Psoas muscle (tissue), 8 donors: Measurements from ENCODE around the gene RIN3. TPM values are rescaled to one million over a fixed set of nuclear protein-coding genes. Genes with fewer than 3 reads are reported as not detected.

Source experiments
- ATAC-seq, 4 donors: fragments of 200-7000 bp; cut with Tn5 transposase; one replicate each; pipeline ENCODE4 v1.9.1; 2020; ENCODE audit warnings: moderate library complexity in 3 of 4, mild to moderate bottlenecking in 2 of 4
- DNase-seq, 2 donors: peaks; one replicate each; pipeline ENCODE4 v3.0.0-alpha.2; 2020
- H3K27ac ChIP-seq: fragments of 200-600 bp; one replicate; pipeline ENCODE4 v1.8.0; 2022
- H3K27me3 ChIP-seq, 3 donors: fragments of 200-600 bp in 1 of 3; one replicate each; pipeline versions ENCODE4 v1.6.1 to v1.8.0; 2013 to 2022; ENCODE audit warnings: low read length in 2 of 3, mild to moderate bottlenecking in 2 of 3, moderate library complexity in 1 of 3; ENCODE audit not compliant: insufficient read depth in 3 of 3
- H3K36me3 ChIP-seq, 2 donors: fragments of 200-600 bp in 1 of 2; one replicate each; pipeline versions ENCODE4 v1.6.1 to v1.8.0; 2013 to 2022; ENCODE audit warnings: low read depth in 1 of 2, mild to moderate bottlenecking in 1 of 2, moderate library complexity in 1 of 2; ENCODE audit not compliant: insufficient read depth in 1 of 2
- H3K4me1 ChIP-seq: fragments of 200-600 bp; one replicate; pipeline ENCODE4 v1.8.0; 2022
- H3K4me3 ChIP-seq: fragments of 200-600 bp; one replicate; pipeline ENCODE4 v1.8.0; 2022; ENCODE audit warnings: mild to moderate bottlenecking
- H3K9me3 ChIP-seq: fragments of 200-600 bp; one replicate; pipeline ENCODE4 v1.8.0; 2022
- WGBS, 3 donors: extraction: QIAGEN DNeasy Blood & Tissue Kit; methylation state at CpG; one replicate each; pipeline versions ENCODE4 v1.1.6 to v1.1.7; 2013; 5-methylcytosine and 5-hydroxymethylcytosine counted together
- intact Hi-C, 2 donors: fragments of 100-400 bp; cut with DNase I; formaldehyde crosslinking; loops; one replicate each; pipeline versions ENCODE4 v1.11.0 to v1.14.2; 2022
- polyA plus RNA-seq, 3 donors: library from polyadenylated mRNA; stranded (reverse); fragments of 200-250 nt; gene quantifications; one replicate each; pipeline ENCODE4 v1.2.3, GENCODE V29; 2013
- total RNA-seq, 4 donors: library from RNA; stranded (reverse); fragmentation: NEBNext Ultra II Directional in 2 of 4; extraction: Animal tissue kit (Norgen Biotek cat#: 25700) in 2 of 4; gene quantifications; one replicate each; pipeline versions ENCODE4 v1.2.1 to v1.2.4, GENCODE V29; 2021 to 2023
- TF ChIP-seq, protein P1 (sequence below): fragments of 200-600 bp; IDR thresholded peaks from one replicate; pipeline ENCODE4 v1.8.0; 2022; ENCODE audit warnings: antibody characterized with exemption
- donor health status: healthy with polysubstance abuse.
- donor health status: DM: no; HTN: no; CAD: no; lungs with moderate emphysema.
- donor health status: Bipolar disorder and iron deficiency.
- donor health status: healthy.
- donor health status: DM: yes; HTN: yes; CAD: no.
- donor health status: DM: no; HTN: no; CAD: no.
- donor health status: DM: no; HTN: no; CAD: no.
- donor health status: DM: yes; HTN: yes; CAD: no.

The RIN3 gene
- total and polyA plus RNA-seq, 7 donors = 1.2 to 8.7 (median 3.8) TPM

DNA sequence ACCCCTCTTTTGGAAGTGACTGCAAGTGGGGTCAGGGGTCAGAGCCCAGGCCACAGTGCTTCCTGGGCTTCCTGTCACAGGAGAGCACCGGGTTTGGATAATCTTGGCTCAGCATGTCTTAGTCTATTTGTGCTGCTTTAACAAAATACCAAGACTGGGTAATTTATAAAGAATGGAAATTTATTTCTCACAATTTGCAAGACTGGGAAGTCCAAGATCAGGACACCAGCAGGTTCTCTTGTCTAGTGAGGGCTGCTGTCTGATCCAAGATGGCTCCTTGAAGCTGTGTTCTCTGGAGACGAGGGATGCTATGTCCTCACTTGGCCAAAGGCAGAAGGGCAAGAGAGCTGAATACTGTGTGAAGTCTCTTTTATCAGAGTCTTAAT is 74.1 kb downstream of the RIN3 start:
- ATAC-seq (no peak), DNase-seq (no peak)
- Histone ChIP-seq H3K27ac (no peak overlapping the region), H3K4me1 (no peaks in the 10 kb centered on the region), H3K27me3 (no peaks in the 10 kb centered on the region), H3K9me3 (peaks cover 11% of the 10 kb centered on the region), H3K36me3 (no peaks in the 10 kb centered on the region), H3K4me3 (no peak overlapping the region)
- intact Hi-C loops = no loop called here
- WGBS, 3 donors = 85 to 93% (median 88%) methylated on average over 2 of the region's 2 CpGs
- TF ChIP-seq, protein P1, sequence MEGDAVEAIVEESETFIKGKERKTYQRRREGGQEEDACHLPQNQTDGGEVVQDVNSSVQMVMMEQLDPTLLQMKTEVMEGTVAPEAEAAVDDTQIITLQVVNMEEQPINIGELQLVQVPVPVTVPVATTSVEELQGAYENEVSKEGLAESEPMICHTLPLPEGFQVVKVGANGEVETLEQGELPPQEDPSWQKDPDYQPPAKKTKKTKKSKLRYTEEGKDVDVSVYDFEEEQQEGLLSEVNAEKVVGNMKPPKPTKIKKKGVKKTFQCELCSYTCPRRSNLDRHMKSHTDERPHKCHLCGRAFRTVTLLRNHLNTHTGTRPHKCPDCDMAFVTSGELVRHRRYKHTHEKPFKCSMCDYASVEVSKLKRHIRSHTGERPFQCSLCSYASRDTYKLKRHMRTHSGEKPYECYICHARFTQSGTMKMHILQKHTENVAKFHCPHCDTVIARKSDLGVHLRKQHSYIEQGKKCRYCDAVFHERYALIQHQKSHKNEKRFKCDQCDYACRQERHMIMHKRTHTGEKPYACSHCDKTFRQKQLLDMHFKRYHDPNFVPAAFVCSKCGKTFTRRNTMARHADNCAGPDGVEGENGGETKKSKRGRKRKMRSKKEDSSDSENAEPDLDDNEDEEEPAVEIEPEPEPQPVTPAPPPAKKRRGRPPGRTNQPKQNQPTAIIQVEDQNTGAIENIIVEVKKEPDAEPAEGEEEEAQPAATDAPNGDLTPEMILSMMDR = no peak

DNA sequence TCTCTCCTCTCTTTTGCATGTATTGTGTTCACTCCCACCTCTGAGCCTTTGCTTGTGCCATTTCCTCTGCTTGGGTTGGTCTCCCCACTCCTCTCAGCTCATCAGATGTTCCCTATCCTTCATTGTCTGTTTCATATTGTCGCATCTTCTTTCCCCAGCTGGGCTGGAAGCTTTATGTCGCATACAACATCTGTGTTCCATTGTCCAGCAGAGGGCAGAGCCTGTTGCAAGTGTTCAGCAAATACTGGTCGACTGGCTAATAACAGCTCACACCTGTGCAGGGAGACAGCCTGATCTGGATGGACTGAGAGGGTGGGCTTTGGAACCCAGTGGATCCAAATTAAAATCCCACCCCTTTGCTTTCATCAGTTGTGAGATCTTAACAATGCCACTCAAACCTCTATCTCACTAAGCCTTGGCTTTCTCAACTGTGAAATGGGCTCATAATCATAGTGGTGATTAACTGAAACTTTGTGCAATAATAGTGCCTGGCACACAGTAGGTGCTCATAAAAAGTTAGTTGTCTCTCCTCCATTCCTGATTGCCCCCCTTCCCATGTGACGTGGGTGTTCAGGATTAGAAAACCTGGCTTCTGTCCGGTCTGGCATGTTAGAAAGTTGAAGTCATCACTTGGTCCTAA is 75.8 kb downstream of the RIN3 start:
- intact Hi-C loops = no loop called here
- Histone ChIP-seq H3K27ac (no peak overlapping the region), H3K9me3 (peaks cover 16% of the 10 kb centered on the region), H3K36me3 (no peaks in the 10 kb centered on the region), H3K4me3 (no peak overlapping the region), H3K27me3 (no peaks in the 10 kb centered on the region), H3K4me1 (no peaks in the 10 kb centered on the region)
- DNase-seq = no peak
- 77 to 84% (median 80%) methylated on average over 5 of the region's 5 CpGs for WGBS, 3 donors
- TF ChIP-seq, protein P1 = no peak
- no peak for ATAC-seq

DNA sequence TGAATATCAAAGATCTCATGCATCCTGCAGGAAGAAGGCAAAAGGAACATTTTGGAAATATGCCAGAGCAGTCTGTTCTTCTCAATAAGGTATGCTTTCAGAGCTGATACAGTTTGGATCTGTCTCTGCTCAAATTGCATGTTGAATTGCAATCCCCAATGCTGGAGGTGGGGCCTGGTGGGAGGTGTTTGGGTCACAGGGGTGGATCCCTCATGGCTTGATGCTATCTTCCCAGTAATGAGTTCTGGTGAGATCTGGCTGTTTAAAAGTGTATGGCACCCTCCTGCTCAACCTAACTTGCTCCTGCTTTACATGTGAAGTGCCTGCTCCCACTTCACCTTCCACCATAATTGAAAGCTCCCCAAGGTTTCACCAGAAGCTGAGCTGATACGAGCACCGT is 76.6 kb downstream of the RIN3 start:
- Histone ChIP-seq H3K36me3 (no peaks in the 10 kb centered on the region), H3K4me3 (no peak overlapping the region), H3K27ac (no peak overlapping the region), H3K4me1 (no peaks in the 10 kb centered on the region), H3K9me3 (peaks cover 16% of the 10 kb centered on the region), H3K27me3 (no peaks in the 10 kb centered on the region)
- 90 to 97% (median 95%) methylated on average over 2 of the region's 2 CpGs for WGBS, 3 donors
- intact Hi-C loops = no loop called here
- ATAC-seq (no peak), DNase-seq (no peak)
- TF ChIP-seq, protein P1 = no peak

- no peak overlapping the region for H3K27ac ChIP-seq
- peaks cover 16% of the 10 kb centered on the region for H3K9me3 ChIP-seq
- H3K36me3 ChIP-seq = no peaks in the 10 kb centered on the region
- no peaks in the 10 kb centered on the region for H3K4me1 ChIP-seq
- H3K27me3 ChIP-seq = no peaks in the 10 kb centered on the region
- intact Hi-C loops = no loop called here
- ATAC-seq (no peak), DNase-seq (no peak)
- no peak overlapping the region for H3K4me3 ChIP-seq
- 0 to 49% (median 26%) methylated on average over 2 of the region's 2 CpGs for WGBS, 3 donors
- TF ChIP-seq, protein P1 = no peak
Measured at GRCh38 chr14:92590941-92591340, 77.4 kb downstream of the RIN3 start.

DNA sequence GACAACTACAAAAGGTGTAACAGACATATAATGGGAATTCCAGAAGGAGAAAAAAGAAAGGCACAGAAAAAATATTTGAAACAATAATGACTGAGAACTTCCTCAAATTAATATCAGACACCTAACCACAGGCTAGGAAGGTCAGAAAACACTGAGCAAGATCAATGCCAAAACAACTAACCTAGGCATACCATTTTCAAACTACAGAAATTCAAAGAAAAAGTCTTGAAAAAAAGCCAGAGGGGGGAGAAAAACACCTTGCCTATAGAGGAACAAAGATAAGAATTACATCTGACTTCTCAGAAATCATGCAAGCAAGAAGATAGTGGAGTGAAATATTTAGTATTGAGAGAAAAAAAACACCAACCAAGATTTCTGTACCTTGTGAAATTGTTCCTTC is 77.8 kb downstream of the RIN3 start:
- TF ChIP-seq, protein P1 = no peak
- Histone ChIP-seq H3K4me1 (no peaks in the 10 kb centered on the region), H3K4me3 (no peak overlapping the region), H3K36me3 (no peaks in the 10 kb centered on the region), H3K9me3 (peaks cover 16% of the 10 kb centered on the region), H3K27ac (no peak overlapping the region), H3K27me3 (no peaks in the 10 kb centered on the region)
- ATAC-seq (no peak), DNase-seq (no peak)
- intact Hi-C loops = no loop called here
